Measurements from ENCODE around the gene SNRPB. TPM values are rescaled to one million over a fixed set of nuclear protein-coding genes. Genes with fewer than 3 reads are reported as not detected.
"Not testable (repeated sequence)": the region's sequence is repeated elsewhere in the genome, so short reads cannot be mapped to it uniquely, and the experiment has no call there.

Gene SNRPB
- total RNA-seq, 1 donor from 2014 or later, result 506 TPM

DNA sequence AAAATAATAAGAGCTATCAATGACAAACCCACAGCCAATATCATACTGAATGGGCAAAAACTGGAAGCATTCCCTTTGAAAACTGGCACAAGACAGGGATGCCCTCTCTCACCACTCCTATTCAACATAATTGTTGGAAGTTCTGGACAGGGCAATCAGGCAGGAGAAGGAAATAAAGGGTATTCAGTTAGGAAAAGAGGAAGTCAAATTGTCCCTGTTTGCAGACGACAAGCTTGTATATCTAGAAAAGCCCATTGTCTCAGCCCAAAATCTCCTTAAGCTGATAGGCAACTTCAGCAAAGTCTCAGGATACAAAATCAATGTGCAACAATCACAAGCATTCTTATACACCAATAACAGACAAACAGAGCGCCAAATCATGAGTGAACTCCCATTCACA is 34.2 kb upstream of the SNRPB start:
- not testable (repeated sequence) for H3K27me3 Mint-ChIP-seq (ENCODE audit: low read depth); DNase-seq (ENCODE audit: low spot score); H3K9me3 Mint-ChIP-seq; H3K4me1 Mint-ChIP-seq (ENCODE audit: low read depth); H3K27ac Mint-ChIP-seq; H3K4me3 Mint-ChIP-seq (ENCODE audit: low read depth)
- intact Hi-C loops (cut with micrococcal nuclease), result loop anchor here (5.0 kb wide), 1 partner anchor 33 kb away; the partner anchor contains the start of gene SNRPB
- H3K36me3 Mint-ChIP-seq (ENCODE audit: low read depth), result peaks cover 20% of the 10 kb centered on the region

DNA sequence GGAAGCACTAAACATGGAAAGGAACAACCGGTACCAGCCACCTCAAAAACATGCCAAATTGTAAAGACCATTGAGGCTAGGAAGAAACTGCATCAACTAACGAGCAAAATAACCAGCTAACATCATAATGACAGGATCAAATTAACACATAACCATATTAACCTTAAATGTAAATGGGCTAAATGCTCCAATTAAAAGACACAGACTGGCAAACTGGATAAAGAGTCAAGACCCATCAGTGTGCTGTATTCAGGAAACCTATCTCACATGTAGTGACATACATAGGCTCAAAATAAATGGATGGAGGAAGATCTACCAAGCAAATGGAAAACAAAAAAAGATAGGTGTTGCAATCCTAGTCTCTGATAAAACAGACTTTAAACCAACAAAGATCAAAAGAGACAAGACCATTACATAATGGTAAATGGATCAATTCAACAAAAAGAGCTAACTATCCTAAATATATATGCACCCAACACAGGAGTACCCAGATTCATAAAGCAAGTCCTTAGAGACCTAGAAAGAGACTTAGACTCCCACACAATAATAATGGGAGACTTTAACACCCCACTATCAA is 32.3 kb upstream of the SNRPB start:
- intact Hi-C loops (cut with micrococcal nuclease); DNase-seq (ENCODE audit: low spot score); H3K4me1 Mint-ChIP-seq (ENCODE audit: low read depth); H3K9me3 Mint-ChIP-seq; H3K4me3 Mint-ChIP-seq (ENCODE audit: low read depth); H3K27ac Mint-ChIP-seq; H3K27me3 Mint-ChIP-seq (ENCODE audit: low read depth): not testable (repeated sequence)
- H3K36me3 Mint-ChIP-seq (ENCODE audit: low read depth), result peaks cover 20% of the 10 kb centered on the region

DNA sequence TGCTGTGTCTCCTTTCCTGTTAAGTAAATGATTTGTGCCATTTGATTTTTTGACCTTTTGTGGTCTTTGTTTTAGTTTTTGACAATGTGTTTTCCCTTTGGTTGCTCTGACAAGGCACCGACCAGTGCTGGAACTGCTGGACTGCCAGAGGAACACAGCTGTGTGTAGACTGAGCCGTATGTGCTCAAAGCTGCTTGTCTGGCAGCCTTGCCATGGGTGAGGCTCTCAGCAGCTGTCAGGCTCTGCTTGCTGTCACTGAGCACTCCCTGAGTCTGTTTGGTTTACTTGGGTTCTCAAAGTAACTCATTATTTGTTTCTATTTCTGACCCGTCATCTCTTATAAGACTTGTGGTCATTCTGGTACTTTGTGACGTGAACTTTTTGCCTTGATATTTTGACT is 15.1 kb upstream of the SNRPB start:
- Mint-ChIP-seq H3K9me3 (no peaks in the 10 kb centered on the region), H3K4me1 (ENCODE audit: low read depth) (peaks cover 2% of the 10 kb centered on the region), H3K27ac (no peak overlapping the region), H3K4me3 (ENCODE audit: low read depth) (no peak overlapping the region), H3K27me3 (ENCODE audit: low read depth) (no peaks in the 10 kb centered on the region), H3K36me3 (ENCODE audit: low read depth) (peaks cover 77% of the 10 kb centered on the region)
- intact Hi-C loops (cut with micrococcal nuclease), result no loop called here
- no peak for DNase-seq (ENCODE audit: low spot score)

GRCh38 chr20:2485080-2485479 is 14.5 kb upstream of the SNRPB start:
- Mint-ChIP-seq H3K27ac (no peak overlapping the region), H3K4me1 (ENCODE audit: low read depth) (peaks cover 2% of the 10 kb centered on the region), H3K36me3 (ENCODE audit: low read depth) (peaks cover 79% of the 10 kb centered on the region), H3K4me3 (ENCODE audit: low read depth) (no peak overlapping the region), H3K27me3 (ENCODE audit: low read depth) (no peaks in the 10 kb centered on the region), H3K9me3 (no peaks in the 10 kb centered on the region)
- no peak for DNase-seq (ENCODE audit: low spot score)
- intact Hi-C loops (cut with micrococcal nuclease), result no loop called here

DNA sequence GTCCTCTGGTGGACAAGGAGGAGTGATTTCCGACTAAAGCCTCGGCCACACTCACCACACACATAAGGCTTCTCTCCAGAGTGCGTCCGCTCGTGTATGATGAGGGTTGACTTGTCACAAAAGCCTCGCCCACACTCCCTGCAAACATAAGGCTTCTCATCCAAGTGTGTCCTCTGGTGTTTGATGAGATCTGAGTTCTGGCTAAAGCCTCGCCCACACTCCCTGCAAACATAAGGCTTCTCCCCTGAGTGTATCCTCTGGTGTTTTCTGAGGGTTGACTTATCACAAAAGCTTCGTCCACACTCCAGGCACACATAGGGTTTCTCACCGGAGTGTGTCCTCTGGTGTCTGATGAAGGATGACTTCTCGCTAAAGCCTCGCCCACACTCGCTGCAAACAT is 12.9 kb upstream of the SNRPB start:
- H3K36me3 Mint-ChIP-seq (ENCODE audit: low read depth), result peaks cover 68% of the 10 kb centered on the region
- no peak overlapping the region for H3K4me3 Mint-ChIP-seq (ENCODE audit: low read depth)
- intact Hi-C loops (cut with micrococcal nuclease), result no loop called here
- H3K27me3 Mint-ChIP-seq (ENCODE audit: low read depth), result no peaks in the 10 kb centered on the region
- peaks cover 2% of the 10 kb centered on the region for H3K4me1 Mint-ChIP-seq (ENCODE audit: low read depth)
- no peaks in the 10 kb centered on the region for H3K9me3 Mint-ChIP-seq
- H3K27ac Mint-ChIP-seq, result no peak overlapping the region
- no peak for DNase-seq (ENCODE audit: low spot score)

DNA sequence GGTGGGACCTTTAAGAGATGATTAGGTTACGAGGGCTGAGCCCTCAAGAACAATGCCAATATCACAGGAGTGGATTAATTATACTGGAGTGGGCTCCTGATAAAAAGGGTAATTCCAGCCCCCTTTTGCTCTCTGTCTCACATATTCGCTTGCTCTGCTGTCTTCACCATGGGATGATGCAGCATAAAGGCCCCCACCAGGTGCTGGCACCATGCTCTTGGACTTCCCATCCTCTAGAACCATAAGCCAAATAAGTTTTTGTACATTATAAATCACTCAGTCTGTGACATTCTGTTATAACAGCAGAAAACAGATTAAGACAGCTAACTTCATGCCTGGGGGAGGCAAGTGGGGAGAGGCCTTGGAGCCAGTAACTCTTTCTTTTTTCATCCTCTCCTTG is 9.8 kb upstream of the SNRPB start:
- Mint-ChIP-seq H3K36me3 (ENCODE audit: low read depth) (peaks cover 65% of the 10 kb centered on the region), H3K4me3 (ENCODE audit: low read depth) (no peak overlapping the region), H3K27me3 (ENCODE audit: low read depth) (no peaks in the 10 kb centered on the region), H3K9me3 (no peaks in the 10 kb centered on the region), H3K27ac (no peak overlapping the region), H3K4me1 (ENCODE audit: low read depth) (peaks cover 2% of the 10 kb centered on the region)
- DNase-seq (ENCODE audit: low spot score), result no peak
- intact Hi-C loops (cut with micrococcal nuclease), result no loop called here

DNA sequence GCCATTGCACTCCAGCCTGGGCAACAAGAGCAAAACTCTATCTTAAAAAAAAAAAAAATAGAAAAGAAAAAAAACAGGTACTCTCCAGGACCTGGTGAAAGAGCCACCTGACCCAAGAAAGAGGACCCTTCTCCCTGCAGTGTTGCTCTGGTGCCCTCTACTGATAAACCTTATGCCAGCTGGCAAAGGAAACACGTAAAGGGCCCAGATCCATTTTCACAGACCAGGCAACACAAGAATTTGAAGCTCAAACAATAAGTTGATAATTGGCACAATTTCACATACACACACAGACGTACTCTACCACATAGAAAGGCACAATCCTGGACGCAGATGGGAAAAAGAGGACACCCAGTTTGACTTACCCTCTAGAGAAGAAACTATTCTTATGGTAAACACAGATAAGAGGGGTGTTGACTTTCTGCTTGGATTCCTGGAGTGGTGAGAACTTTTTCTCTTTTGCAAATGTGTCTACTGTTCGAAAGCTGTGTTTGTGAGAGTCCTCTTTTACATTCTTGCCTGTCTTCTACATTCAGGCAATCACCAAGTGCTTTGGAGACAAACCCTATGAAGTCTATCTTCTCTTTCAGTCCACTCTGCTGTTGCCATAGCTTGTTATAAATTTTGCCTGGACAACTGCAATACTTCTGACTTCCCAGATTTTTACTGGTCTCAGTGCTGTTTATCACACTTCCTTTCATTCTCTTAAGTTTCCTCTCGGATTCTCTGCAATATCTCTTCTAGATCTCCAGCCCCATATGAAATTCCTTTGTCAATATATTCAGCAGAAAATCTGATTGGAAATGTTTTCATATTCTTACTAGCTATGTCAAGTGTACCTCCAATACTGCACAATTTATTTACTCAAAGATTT is 6.4 kb upstream of the SNRPB start:
- no peak for DNase-seq (ENCODE audit: low spot score)
- Mint-ChIP-seq H3K27ac (peak overlapping the region; percentile 40), H3K9me3 (no peaks in the 10 kb centered on the region), H3K36me3 (ENCODE audit: low read depth) (peaks cover 50% of the 10 kb centered on the region), H3K4me1 (ENCODE audit: low read depth) (peaks cover 10% of the 10 kb centered on the region), H3K4me3 (ENCODE audit: low read depth) (no peak overlapping the region), H3K27me3 (ENCODE audit: low read depth) (no peaks in the 10 kb centered on the region)
- intact Hi-C loops (cut with micrococcal nuclease), result no loop called here

GRCh38 chr20:2475850-2476741 is 5.5 kb upstream of the SNRPB start:
- Mint-ChIP-seq H3K4me3 (ENCODE audit: low read depth) (no peak overlapping the region), H3K27ac (no peak overlapping the region), H3K9me3 (no peaks in the 10 kb centered on the region), H3K27me3 (ENCODE audit: low read depth) (no peaks in the 10 kb centered on the region), H3K36me3 (ENCODE audit: low read depth) (peaks cover 44% of the 10 kb centered on the region), H3K4me1 (ENCODE audit: low read depth) (peaks cover 11% of the 10 kb centered on the region)
- no peak for DNase-seq (ENCODE audit: low spot score)
- intact Hi-C loops (cut with micrococcal nuclease), result no loop called here

DNA sequence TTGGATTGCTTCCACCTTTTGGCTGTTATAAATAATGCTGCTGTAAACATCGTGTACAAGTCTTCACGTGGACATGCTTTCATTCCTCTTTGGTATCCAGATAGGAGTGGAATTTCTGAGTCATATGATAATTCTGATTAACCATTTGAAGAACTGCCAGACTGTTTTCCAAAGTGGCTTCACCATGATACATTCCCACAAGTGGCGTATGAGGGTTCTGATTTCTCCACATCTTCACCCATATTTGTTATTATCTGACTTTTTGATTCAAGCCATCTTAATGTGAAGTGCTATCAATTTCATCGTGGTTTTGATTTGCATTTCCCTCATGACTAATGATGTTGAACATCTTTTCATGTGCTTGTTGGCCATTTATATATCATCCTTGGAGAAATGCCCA is 2.9 kb upstream of the SNRPB start:
- H3K4me1 Mint-ChIP-seq (ENCODE audit: low read depth), result peaks cover 27% of the 10 kb centered on the region
- no peak for DNase-seq (ENCODE audit: low spot score)
- H3K36me3 Mint-ChIP-seq (ENCODE audit: low read depth), result peaks cover 58% of the 10 kb centered on the region
- H3K27ac Mint-ChIP-seq, result no peak overlapping the region
- intact Hi-C loops (cut with micrococcal nuclease), result loop anchor here (5.0 kb wide), 3 partner anchors 34 to 179 kb away; partner anchors contain the start of genes NOP56 and ZNF343
- H3K4me3 Mint-ChIP-seq (ENCODE audit: low read depth), result no peak overlapping the region
- no peaks in the 10 kb centered on the region for H3K9me3 Mint-ChIP-seq
- H3K27me3 Mint-ChIP-seq (ENCODE audit: low read depth), result no peaks in the 10 kb centered on the region

DNA sequence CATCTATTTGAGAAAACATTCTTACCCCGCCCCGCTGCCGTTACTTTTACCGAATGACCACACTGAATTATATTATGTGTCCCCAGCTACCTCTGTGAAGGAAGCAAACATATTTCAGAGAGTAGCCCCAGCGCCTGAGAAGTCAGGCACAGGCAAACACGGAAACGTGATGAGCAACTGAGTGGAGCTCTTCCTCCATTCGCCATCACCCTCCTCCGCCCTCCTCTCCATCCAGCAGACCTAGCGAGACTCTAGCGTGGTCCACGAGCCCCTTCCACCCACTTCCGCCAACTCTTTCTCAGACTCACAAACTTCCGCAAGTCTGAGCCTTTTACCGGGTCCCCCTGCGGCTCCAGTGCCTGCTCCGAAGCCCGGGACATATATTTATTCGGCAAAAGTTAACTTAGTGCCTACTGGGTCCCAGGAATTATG is 582 bp downstream of the SNRPB start:
- H3K36me3 Mint-ChIP-seq (ENCODE audit: low read depth), result peaks cover 75% of the 10 kb centered on the region
- H3K4me1 Mint-ChIP-seq (ENCODE audit: low read depth), result peaks cover 49% of the 10 kb centered on the region
- H3K9me3 Mint-ChIP-seq, result no peaks in the 10 kb centered on the region
- peak overlapping the region; percentile 100 for H3K27ac Mint-ChIP-seq
- peak overlapping the region; percentile 92 for H3K4me3 Mint-ChIP-seq (ENCODE audit: low read depth)
- no peaks in the 10 kb centered on the region for H3K27me3 Mint-ChIP-seq (ENCODE audit: low read depth)
- peak; percentile 65 for DNase-seq (ENCODE audit: low spot score)
- intact Hi-C loops (cut with micrococcal nuclease), result loop anchor here (2.0 to 5.0 kb wide), 5 partner anchors 37 to 1145 kb away; partner anchors contain the start of genes NOP56 and ZNF343

DNA sequence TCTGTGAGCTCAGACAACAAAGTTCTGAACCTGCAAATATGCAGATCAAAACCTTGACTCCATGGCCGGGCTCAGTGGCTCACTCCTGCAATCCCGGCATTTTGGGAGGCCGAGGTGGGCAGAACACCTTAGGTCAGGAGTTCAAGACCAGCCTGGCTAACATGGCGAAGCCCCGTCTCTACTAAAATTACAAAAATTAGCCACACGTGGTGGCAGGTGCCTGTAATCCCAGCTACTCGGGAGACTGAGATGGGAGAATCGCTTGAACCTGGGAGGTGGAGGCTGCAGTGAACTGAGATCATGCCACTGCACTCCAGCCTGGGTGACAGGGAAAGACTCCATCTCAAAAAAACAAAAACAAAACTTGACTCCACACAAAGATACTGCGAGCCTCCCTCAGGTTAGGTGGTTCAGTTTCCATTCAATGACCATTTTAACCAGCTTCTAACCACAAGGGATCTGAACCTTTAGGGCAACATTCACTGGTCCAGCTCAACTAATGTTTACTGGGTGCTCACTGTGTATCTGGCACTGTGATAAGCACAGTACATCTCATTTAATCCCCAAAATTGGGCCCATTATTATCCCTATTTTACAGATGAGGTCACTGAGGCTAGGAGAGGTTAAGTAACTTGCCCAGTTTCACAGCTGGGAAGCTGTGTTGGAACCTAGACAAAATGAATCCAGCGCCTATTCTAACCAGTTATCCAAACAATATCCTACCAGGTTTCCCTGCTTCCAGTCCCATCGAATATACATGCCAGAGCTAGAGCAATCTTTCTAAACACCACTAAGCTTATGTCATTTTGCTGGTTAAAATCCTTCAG is 1.8 kb downstream of the SNRPB start:
- Mint-ChIP-seq H3K27ac (peak overlapping the region; percentile 68), H3K36me3 (ENCODE audit: low read depth) (peaks cover 87% of the 10 kb centered on the region), H3K27me3 (ENCODE audit: low read depth) (no peaks in the 10 kb centered on the region), H3K9me3 (no peaks in the 10 kb centered on the region), H3K4me1 (ENCODE audit: low read depth) (peaks cover 52% of the 10 kb centered on the region), H3K4me3 (ENCODE audit: low read depth) (peak overlapping the region; percentile 92)
- DNase-seq (ENCODE audit: low spot score), result no peak
- intact Hi-C loops (cut with micrococcal nuclease), result no loop called here

DNA sequence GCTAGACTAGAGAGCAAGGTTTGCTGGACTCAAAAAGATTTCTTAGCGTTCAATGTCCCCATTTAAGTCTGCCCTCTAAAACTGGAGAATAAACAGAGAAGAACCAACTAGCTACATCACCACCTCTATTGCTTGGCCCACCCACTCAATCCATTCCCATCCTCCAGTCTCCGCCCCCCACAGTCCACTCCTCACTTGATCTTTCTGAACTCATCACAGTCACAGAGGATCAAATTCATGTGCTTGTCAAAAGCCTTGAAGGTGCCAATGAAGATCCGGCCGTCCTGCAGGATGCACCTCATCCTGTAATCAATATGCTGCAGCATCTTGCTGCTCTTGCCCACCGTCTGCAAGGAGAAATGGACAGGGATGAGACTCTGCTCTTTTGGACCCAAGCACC is 3.2 kb downstream of the SNRPB start:
- Mint-ChIP-seq H3K4me1 (ENCODE audit: low read depth) (peaks cover 51% of the 10 kb centered on the region), H3K9me3 (no peaks in the 10 kb centered on the region)
- intact Hi-C loops (cut with micrococcal nuclease), result no loop called here

More for the DNA sequence above, 3.2 kb downstream of the SNRPB start:
- Mint-ChIP-seq H3K4me3 (ENCODE audit: low read depth) (peak overlapping the region; percentile 92), H3K27ac (peak overlapping the region; percentile 52), H3K27me3 (ENCODE audit: low read depth) (no peaks in the 10 kb centered on the region), H3K36me3 (ENCODE audit: low read depth) (peaks cover 94% of the 10 kb centered on the region)
- no peak for DNase-seq (ENCODE audit: low spot score)
